IMR-90 (cell line): ENCODE measurements around the gene SLC35E3. TPM values are rescaled to one million over a fixed set of nuclear protein-coding genes. Genes with fewer than 3 reads are reported as not detected.

Experiments
- ATAC-seq: fragments of 200-7000 bp; cut with Tn5 transposase; 2 replicates; pipeline ENCODE4 v1.9.1; 2020; ENCODE audit warnings: low read depth, mild to moderate bottlenecking, moderate library complexity
- BruUV-seq: library from RNA; stranded (reverse); fragments of 400-500 nt; replicated peaks from 2 replicates; lab custom pipeline; 2021; lab: Mats Ljungman, UMichigan
- CTCF ChIA-PET: fragments of 300-600 bp; formaldehyde crosslinking; extraction: SDS; loops from one replicate; lab custom pipeline; 2021; ENCODE audit warnings: antibody characterized with exemption; lab: Yijun Ruan, JAX
- POLR2A ChIA-PET: fragments of 300-600 bp; sonication (Branson Sonifier 250); formaldehyde crosslinking; loops from one replicate; lab custom pipeline; 2022; ENCODE audit warnings: antibody characterized with exemption; ENCODE audit not compliant: unreplicated experiment; lab: Charles Lee
- DNase-seq: peaks from one replicate; pipeline ENCODE4 v3.0.0; 2013
- H2AFZ ChIP-seq: replicated peaks from 2 replicates; pipeline ENCODE3; 2013; ENCODE audit warnings: low read length, mild to moderate bottlenecking; ENCODE audit not compliant: poor library complexity
- H2AK5ac ChIP-seq: 2 replicates; pipeline ENCODE4 v1.6.1; 2013; ENCODE audit warnings: low read depth, low read length, inconsistent platforms
- H2AK9ac ChIP-seq: replicated peaks from 2 replicates; pipeline ENCODE3; 2013; ENCODE audit warnings: mild to moderate bottlenecking, low read depth, low read length, moderate library complexity; ENCODE audit not compliant: poor library complexity
- H2BK120ac ChIP-seq: 2 replicates; pipeline ENCODE4 v1.6.1; 2013; ENCODE audit warnings: low read depth, low read length, inconsistent platforms
- H2BK15ac ChIP-seq: 3 replicates; pipeline ENCODE4 v1.6.1; 2013; ENCODE audit warnings: low read depth, low read length, inconsistent platforms
- H2BK20ac ChIP-seq: 2 replicates; pipeline ENCODE4 v1.6.1; 2013; ENCODE audit warnings: low read depth, mild to moderate bottlenecking, inconsistent platforms, low read length, moderate library complexity
- H2BK5ac ChIP-seq: 2 replicates; pipeline ENCODE4 v1.6.1; 2013; ENCODE audit warnings: mild to moderate bottlenecking, low read depth, low read length, inconsistent platforms; ENCODE audit not compliant: poor library complexity, severe bottlenecking
- H3K14ac ChIP-seq: replicated peaks from 2 replicates; pipeline ENCODE4 v1.6.1; 2013; ENCODE audit warnings: low read depth, low read length, inconsistent platforms
- H3K18ac ChIP-seq: 2 replicates; pipeline ENCODE4 v1.6.1; 2013; ENCODE audit warnings: low read depth, low read length, control low read depth
- H3K23ac ChIP-seq: 2 replicates; pipeline ENCODE4 v1.6.1; 2013; ENCODE audit warnings: low read depth, low read length, inconsistent platforms
- H3K27ac ChIP-seq: 2 replicates; pipeline ENCODE4 v1.5.1; 2013; ENCODE audit warnings: mild to moderate bottlenecking, control low read depth, low read length; ENCODE audit not compliant: insufficient read depth
- H3K27me3 ChIP-seq: 2 replicates; pipeline ENCODE4 v1.6.1; 2013; ENCODE audit warnings: low read length; ENCODE audit not compliant: control insufficient read depth, insufficient read depth
- H3K36me3 ChIP-seq: 2 replicates; pipeline ENCODE4 v1.6.1; 2013; ENCODE audit warnings: low read length, mixed read lengths; ENCODE audit not compliant: control insufficient read depth, insufficient read depth
- H3K4ac ChIP-seq: 2 replicates; pipeline ENCODE4 v1.6.1; 2013; ENCODE audit warnings: low read depth, low read length, inconsistent platforms
- H3K4me1 ChIP-seq: 2 replicates; pipeline ENCODE4 v1.6.1; 2013; ENCODE audit warnings: low read length, mixed read lengths; ENCODE audit not compliant: control insufficient read depth, insufficient read depth
- H3K4me2 ChIP-seq: 2 replicates; pipeline ENCODE4 v1.6.1; 2013; ENCODE audit warnings: low read depth, mild to moderate bottlenecking, control low read depth, low read length, moderate library complexity
- H3K4me3 ChIP-seq: 2 replicates; pipeline ENCODE4 v1.5.1; 2013; ENCODE audit warnings: low read depth, mild to moderate bottlenecking, control low read depth, low read length, moderate library complexity; ENCODE audit not compliant: insufficient read depth
- H3K56ac ChIP-seq: 2 replicates; pipeline ENCODE4 v1.6.1; 2013; ENCODE audit warnings: low read length, inconsistent platforms; ENCODE audit not compliant: insufficient read depth; ENCODE audit errors: extremely low read depth
- H3K79me1 ChIP-seq, 2 experiments: 2 replicates each; pipeline ENCODE4 v1.6.1; 2013; ENCODE audit warnings: low read length in 2 of 2, inconsistent platforms in 1 of 2, low read depth in 1 of 2
- H3K9ac ChIP-seq: 2 replicates; pipeline ENCODE4 v1.6.1; 2013; ENCODE audit warnings: low read depth, low read length, control low read depth
- H3K9me1 ChIP-seq: 2 replicates; pipeline ENCODE4 v1.6.1; 2013; ENCODE audit warnings: low read length, inconsistent platforms; ENCODE audit not compliant: insufficient read depth
- H3K9me3 ChIP-seq: 2 replicates; pipeline ENCODE4 v1.6.1; 2013; ENCODE audit warnings: low read length; ENCODE audit not compliant: control insufficient read depth, insufficient read depth
- H4K20me1 ChIP-seq: 2 replicates; pipeline ENCODE4 v1.6.1; 2013; ENCODE audit warnings: low read length, inconsistent platforms; ENCODE audit not compliant: insufficient read depth
- H4K5ac ChIP-seq: 2 replicates; pipeline ENCODE4 v1.6.1; 2013; ENCODE audit warnings: mild to moderate bottlenecking, low read depth, low read length, control low read depth
- H4K8ac ChIP-seq, 2 experiments: 2 replicates each; pipeline ENCODE4 v1.6.1; 2013; ENCODE audit warnings: low read depth in 2 of 2, low read length in 2 of 2, control low read depth in 1 of 2, inconsistent platforms in 1 of 2
- H4K91ac ChIP-seq: 2 replicates; pipeline ENCODE4 v1.6.1; 2013; ENCODE audit warnings: low read depth, low read length, inconsistent platforms; ENCODE audit not compliant: insufficient read depth
- BHLHE40 ChIP-seq: fragments of 150-350 bp; IDR thresholded peaks from 2 replicates; pipeline ENCODE4 v1.6.1; 2016; ENCODE audit warnings: mild to moderate bottlenecking, low read depth, low read length
- MAFK ChIP-seq: IDR thresholded peaks from 2 replicates; pipeline ENCODE4 v1.6.1; 2012; ENCODE audit warnings: low read depth, low read length, improper control_type of control experiment
- NFE2L2 ChIP-seq: fragments of 150-350 bp; IDR thresholded peaks from 2 replicates; pipeline ENCODE4 v1.6.1; 2016; ENCODE audit warnings: low read depth, mild to moderate bottlenecking, low read length
- POLR2A ChIP-seq: IDR thresholded peaks from 2 replicates; pipeline ENCODE4 v1.6.1; 2012; ENCODE audit warnings: mild to moderate bottlenecking, low read depth, low read length
- WGBS, 2 experiments: methylation state at CpG; one replicate each; pipeline versions ENCODE4 v1.1.5 to v1.1.7; 2013; ENCODE audit warnings: missing lambda C conversion rate in 2 of 2; ENCODE audit not compliant: insufficient read length in 1 of 2; ENCODE audit errors: extremely low coverage in 2 of 2; 5-methylcytosine and 5-hydroxymethylcytosine counted together
- dilution Hi-C: fragments of 300-500 bp; cut with HindIII; formaldehyde crosslinking; loops from one replicate; pipeline ENCODE4 v1.14.3; 2018; ENCODE audit warnings: low sequenced_read_pairs; ENCODE audit not compliant: unreplicated experiment
- in situ Hi-C: fragments of 300-500 bp; cut with MboI; formaldehyde crosslinking; loops from 3 replicates; pipeline ENCODE4 v1.14.3; 2019; ENCODE audit warnings: low sequenced_read_pairs, inconsistent platforms, mixed read lengths
- intact Hi-C: fragments of 100-400 bp; cut with micrococcal nuclease; formaldehyde crosslinking; loops from 2 replicates; pipeline ENCODE4 v1.10.0; 2022
- polyA plus RNA-seq, 3 experiments: library from polyadenylated mRNA; depleted of rRNA; stranded (reverse); fragments of >200 nt; gene quantifications; 2 replicates each; pipeline ENCODE4 v1.2.3, GENCODE V29; 2012; ENCODE audit warnings: low replicate concordance in 1 of 3
- total RNA-seq: library from RNA; depleted of rRNA; stranded (reverse); fragments of >200 nt; gene quantifications from 2 replicates; pipeline ENCODE4 v1.2.3, GENCODE V29; 2012

SLC35E3 gene
- total and polyA plus RNA-seq, 2 of the 4 experiments (the other 2 are of a cell fraction): 3.6 to 5.1 TPM

- no TSS peak for BruUV-seq
- in situ Hi-C loops (no loop called here), dilution Hi-C loops (no loop called here), intact Hi-C loops (no loop called here)
- no peak overlapping the region for H2AK9ac ChIP-seq
- no peaks in the 10 kb centered on the region for H3K79me1 ChIP-seq
- peak overlapping the region; percentile 3; the same call in 1 of the 2 replicates for H2BK120ac ChIP-seq
- H3K4me1 ChIP-seq: no peaks in the 10 kb centered on the region; the same call in 1 of the 2 replicates
- H3K14ac ChIP-seq: no peak overlapping the region
- H2BK5ac ChIP-seq: no peak overlapping the region
- CTCF ChIA-PET: no interaction called here
- H3K18ac ChIP-seq: no peak overlapping the region; the same call in 1 of the 2 replicates
- DNase-seq: no peak
- TF ChIP-seq NFE2L2 (no peak), MAFK (no peak), BHLHE40 (no peak), POLR2A (no peak)
- no peaks in the 10 kb centered on the region for H3K36me3 ChIP-seq
- no peaks in the 10 kb centered on the region for H3K27me3 ChIP-seq
- no peak overlapping the region for H4K5ac ChIP-seq
- H3K4ac ChIP-seq: peak overlapping the region; percentile 3; the same call in 1 of the 2 replicates
- no peak overlapping the region for H3K4me3 ChIP-seq
- H3K56ac ChIP-seq: no peak overlapping the region
- POLR2A ChIA-PET: no interaction called here
- H3K9me3 ChIP-seq: no peaks in the 10 kb centered on the region
- H3K27ac ChIP-seq: no peak overlapping the region
- ATAC-seq: no peak
- no peak overlapping the region for H4K91ac ChIP-seq
- no CpG with 5 or more reads among the region's 4 CpGs for WGBS, 2 experiments
- H2BK15ac ChIP-seq: no peak overlapping the region
- H3K23ac ChIP-seq: no peak overlapping the region
- no peak overlapping the region for H2AFZ ChIP-seq
- 0 out of 2 replicates have a peak overlapping the region, but pooled peaks have one; percentile 65 for H2BK20ac ChIP-seq
- no peak overlapping the region for H2AK5ac ChIP-seq
- no peak overlapping the region for H3K9ac ChIP-seq
- peaks cover 8% of the 10 kb centered on the region; the same call in 1 of the 2 replicates for H3K9me1 ChIP-seq
- no peaks in the 10 kb centered on the region for H4K20me1 ChIP-seq
- H3K4me2 ChIP-seq: no peak overlapping the region
- H4K8ac ChIP-seq: no peak overlapping the region
Measured at GRCh38 chr12:68793975-68794652, 48.1 kb downstream of the SLC35E3 start.
